Uterus (tissue), 2 donors: Measurements from ENCODE around the gene MKX.

ENCODE experiments used
- CTCF ChIP-seq, 4 experiments: fragments of 200-600 bp in 2 of 4; fragments of 450-650 bp in 2 of 4; sonication (generic) in 2 of 4; IDR thresholded peaks; one replicate each; pipeline ENCODE4 v1.5.1; 2016 to 2019; ENCODE audit warnings: antibody characterized with exemption in 4 of 4, mild to moderate bottlenecking in 2 of 4, moderate library complexity in 1 of 4
- POLR2A ChIP-seq, 2 donors: fragments of 450-650 bp; IDR thresholded peaks; one replicate each; pipeline ENCODE4 v1.6.1; 2016; ENCODE audit warnings: antibody characterized with exemption in 2 of 2, mild to moderate bottlenecking in 1 of 2, moderate library complexity in 1 of 2

DNA sequence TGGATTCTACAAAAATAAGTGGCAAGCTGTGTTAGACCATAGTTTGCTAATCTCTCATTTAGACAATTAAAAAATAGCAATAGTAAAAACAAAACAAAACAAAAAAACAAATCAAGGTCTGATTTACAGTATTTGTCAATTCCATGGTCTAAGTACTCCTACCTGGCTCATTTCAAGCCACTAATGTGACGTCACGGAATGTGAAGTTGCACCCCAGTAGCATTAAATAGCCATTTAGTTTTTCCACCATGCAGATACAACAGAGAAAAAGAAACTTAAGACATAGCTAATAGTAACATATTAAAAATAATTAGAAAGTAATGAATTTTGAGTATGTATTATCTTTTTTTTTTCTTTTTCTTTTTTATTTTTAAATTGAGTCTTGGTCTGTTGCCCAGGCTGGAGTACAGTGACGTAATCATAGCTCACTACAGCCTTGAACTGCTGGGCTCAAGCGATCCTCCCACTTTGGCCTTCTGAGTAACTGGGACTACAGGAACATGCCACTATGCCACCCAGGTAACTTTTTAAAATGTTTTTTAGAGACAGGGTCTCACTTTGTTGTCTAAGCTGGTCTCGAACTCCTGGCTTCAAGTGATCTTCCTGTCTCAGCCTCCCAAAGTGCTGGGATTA lies 101.2 kb downstream of the MKX start:
- no peak for TF ChIP-seq CTCF (IDR thresholded peaks at IDR 0.05)
- no peak for TF ChIP-seq POLR2A (IDR thresholded peaks at IDR 0.05)
